Thoracic aorta (tissue), 2 donors: Measurements from ENCODE around the gene MAGI1. TPM values are rescaled to one million over a fixed set of nuclear protein-coding genes. Genes with fewer than 3 reads are reported as not detected.

ENCODE experiments used
- ATAC-seq: fragments of 150-250 bp; one replicate; pipeline ENCODE4 v1.8.0; 2017; ENCODE audit warnings: low read depth; ENCODE audit not compliant: insufficient number of reproducible peaks, low FRiP score
- DNase-seq: peaks from one replicate; pipeline ENCODE4 v3.0.0-alpha.2; 2020; ENCODE audit warnings: low spot score
- H3K27ac ChIP-seq, 2 donors: fragments of 200-600 bp; sonication (generic); 1 replicate in 1 of 2; 2 replicates in 1 of 2; pipeline ENCODE4 v1.5.1; 2016; ENCODE audit warnings: mild to moderate bottlenecking in 2 of 2, moderate library complexity in 2 of 2
- H3K27me3 ChIP-seq: fragments of 200-600 bp; sonication (generic); replicated peaks from 2 replicates; pipeline ENCODE4 v1.6.0; 2016; ENCODE audit warnings: mild to moderate bottlenecking; ENCODE audit not compliant: insufficient read depth
- H3K36me3 ChIP-seq: fragments of 200-600 bp; sonication (generic); one replicate; pipeline ENCODE4 v1.5.1; 2016
- H3K4me1 ChIP-seq, 2 donors: fragments of 200-600 bp; sonication (generic); 1 replicate in 1 of 2; 2 replicates in 1 of 2; pipeline versions ENCODE4 v1.5.1 to v1.6.0; 2016; ENCODE audit warnings: low read depth in 2 of 2, mild to moderate bottlenecking in 1 of 2; ENCODE audit not compliant: control insufficient read depth in 1 of 2
- H3K4me3 ChIP-seq: fragments of 200-600 bp; sonication (generic); 2 replicates; pipeline ENCODE4 v1.5.1; 2016; ENCODE audit warnings: mild to moderate bottlenecking
- H3K9me3 ChIP-seq: fragments of 200-600 bp; sonication (generic); 2 replicates; pipeline ENCODE4 v1.5.1; 2016
- total RNA-seq, 2 donors: library from RNA; depleted of rRNA; stranded (reverse); fragments of >200 nt; gene quantifications; one replicate each; pipeline versions ENCODE4 v1.1.0 to v1.2.3, GENCODE V29; 2016
- TF ChIP-seq, protein P1 (sequence below): fragments of 200-600 bp; sonication (generic); IDR thresholded peaks from one replicate; pipeline ENCODE4 v1.5.1; 2019; ENCODE audit warnings: antibody characterized with exemption

The MAGI1 gene
- total RNA-seq, 2 donors from 2014 or later: 48.2 to 88.5 TPM

DNA sequence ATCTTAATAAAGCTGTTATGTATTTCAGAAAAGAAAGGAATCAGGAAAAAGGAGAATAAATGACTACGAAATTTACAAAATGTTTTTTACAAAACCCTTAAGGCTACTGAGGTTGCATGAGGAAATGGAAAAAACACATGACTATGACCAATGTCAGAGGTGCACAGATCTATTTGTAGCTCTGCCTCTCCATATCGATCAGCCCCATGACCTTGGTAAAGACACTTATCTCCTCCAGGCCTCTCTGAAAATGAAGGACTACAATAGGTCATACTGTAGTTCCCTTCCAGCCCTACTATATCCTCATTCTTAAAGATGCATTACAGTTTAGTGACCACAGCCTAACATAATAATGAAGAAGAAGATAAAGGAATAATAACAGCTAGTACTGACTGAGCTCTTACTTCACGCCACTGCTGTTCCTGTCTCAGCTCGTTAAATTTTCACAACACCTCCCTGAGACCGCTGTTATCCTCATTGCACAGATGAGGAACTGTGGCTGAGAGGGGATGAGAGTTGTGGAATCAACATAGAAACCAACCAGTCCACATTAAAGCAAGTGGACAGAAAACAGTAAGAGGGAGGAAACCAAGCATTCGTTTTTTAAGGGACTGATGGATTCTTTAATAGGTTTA, 163.2 kb downstream of the MAGI1 start:
- Histone ChIP-seq H3K36me3 (no peaks in the 10 kb centered on the region), H3K4me1 (peaks cover 8% of the 10 kb centered on the region in 2 donors), H3K9me3 (no peaks in the 10 kb centered on the region), H3K4me3 (no peak overlapping the region), H3K27me3 (no peaks in the 10 kb centered on the region), H3K27ac (no peak overlapping the region)
- DNase-seq: no peak
- TF ChIP-seq, protein P1, sequence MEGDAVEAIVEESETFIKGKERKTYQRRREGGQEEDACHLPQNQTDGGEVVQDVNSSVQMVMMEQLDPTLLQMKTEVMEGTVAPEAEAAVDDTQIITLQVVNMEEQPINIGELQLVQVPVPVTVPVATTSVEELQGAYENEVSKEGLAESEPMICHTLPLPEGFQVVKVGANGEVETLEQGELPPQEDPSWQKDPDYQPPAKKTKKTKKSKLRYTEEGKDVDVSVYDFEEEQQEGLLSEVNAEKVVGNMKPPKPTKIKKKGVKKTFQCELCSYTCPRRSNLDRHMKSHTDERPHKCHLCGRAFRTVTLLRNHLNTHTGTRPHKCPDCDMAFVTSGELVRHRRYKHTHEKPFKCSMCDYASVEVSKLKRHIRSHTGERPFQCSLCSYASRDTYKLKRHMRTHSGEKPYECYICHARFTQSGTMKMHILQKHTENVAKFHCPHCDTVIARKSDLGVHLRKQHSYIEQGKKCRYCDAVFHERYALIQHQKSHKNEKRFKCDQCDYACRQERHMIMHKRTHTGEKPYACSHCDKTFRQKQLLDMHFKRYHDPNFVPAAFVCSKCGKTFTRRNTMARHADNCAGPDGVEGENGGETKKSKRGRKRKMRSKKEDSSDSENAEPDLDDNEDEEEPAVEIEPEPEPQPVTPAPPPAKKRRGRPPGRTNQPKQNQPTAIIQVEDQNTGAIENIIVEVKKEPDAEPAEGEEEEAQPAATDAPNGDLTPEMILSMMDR: no peak
- ATAC-seq: no peak

DNA sequence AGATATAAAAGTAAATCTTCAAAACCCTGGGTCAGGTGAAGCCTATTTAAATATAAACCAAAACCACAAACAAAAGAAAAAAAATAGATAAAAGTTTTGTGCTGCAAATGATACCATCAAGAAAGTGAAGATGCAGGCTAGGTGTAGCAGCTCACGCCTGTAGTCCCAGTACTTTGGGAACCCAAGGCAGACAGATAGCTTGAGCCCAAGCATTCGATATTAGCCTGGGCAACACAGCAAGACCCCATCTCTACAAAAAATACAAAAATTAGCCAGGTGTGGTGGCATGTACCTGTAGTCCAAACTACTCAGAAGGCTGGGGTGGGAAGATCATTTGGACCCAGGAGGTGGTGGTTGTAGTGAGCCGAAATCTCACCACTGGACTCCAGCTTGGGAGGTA, 164.8 kb downstream of the MAGI1 start:
- no peak overlapping the region for H3K4me3 ChIP-seq
- no peaks in the 10 kb centered on the region for H3K9me3 ChIP-seq
- H3K27ac ChIP-seq: no peak overlapping the region
- peaks cover 8% of the 10 kb centered on the region in 2 donors for H3K4me1 ChIP-seq
- ATAC-seq (no peak), DNase-seq (no peak)
- H3K36me3 ChIP-seq: no peaks in the 10 kb centered on the region
- TF ChIP-seq, protein P1: no peak
- no peaks in the 10 kb centered on the region for H3K27me3 ChIP-seq

DNA sequence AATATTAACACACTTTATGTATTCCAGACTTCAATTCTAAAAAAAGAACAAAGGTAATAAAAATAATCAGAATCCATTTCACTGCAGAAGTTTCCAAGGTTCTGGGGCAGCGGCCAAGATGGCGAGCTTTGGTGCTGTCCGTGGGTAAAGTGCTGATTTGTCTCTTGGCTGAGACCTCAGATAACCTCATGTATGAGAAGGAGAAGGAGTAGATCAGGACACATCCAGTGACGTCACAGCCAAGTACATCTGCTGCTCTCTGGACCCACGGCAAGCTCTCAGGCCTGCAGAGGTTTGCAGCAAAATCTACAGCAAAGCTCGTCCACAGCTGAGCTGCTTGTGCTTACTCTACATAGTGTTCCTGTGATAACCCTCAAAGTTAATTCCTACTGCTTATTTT, 165.7 kb downstream of the MAGI1 start:
- H3K27me3 ChIP-seq: no peaks in the 10 kb centered on the region
- H3K27ac ChIP-seq: no peak overlapping the region
- DNase-seq: no peak
- no peak overlapping the region for H3K4me3 ChIP-seq
- no peaks in the 10 kb centered on the region for H3K36me3 ChIP-seq
- no peak for ATAC-seq
- no peaks in the 10 kb centered on the region for H3K9me3 ChIP-seq
- TF ChIP-seq, protein P1: no peak
- peaks cover 8% of the 10 kb centered on the region in 2 donors for H3K4me1 ChIP-seq

DNA sequence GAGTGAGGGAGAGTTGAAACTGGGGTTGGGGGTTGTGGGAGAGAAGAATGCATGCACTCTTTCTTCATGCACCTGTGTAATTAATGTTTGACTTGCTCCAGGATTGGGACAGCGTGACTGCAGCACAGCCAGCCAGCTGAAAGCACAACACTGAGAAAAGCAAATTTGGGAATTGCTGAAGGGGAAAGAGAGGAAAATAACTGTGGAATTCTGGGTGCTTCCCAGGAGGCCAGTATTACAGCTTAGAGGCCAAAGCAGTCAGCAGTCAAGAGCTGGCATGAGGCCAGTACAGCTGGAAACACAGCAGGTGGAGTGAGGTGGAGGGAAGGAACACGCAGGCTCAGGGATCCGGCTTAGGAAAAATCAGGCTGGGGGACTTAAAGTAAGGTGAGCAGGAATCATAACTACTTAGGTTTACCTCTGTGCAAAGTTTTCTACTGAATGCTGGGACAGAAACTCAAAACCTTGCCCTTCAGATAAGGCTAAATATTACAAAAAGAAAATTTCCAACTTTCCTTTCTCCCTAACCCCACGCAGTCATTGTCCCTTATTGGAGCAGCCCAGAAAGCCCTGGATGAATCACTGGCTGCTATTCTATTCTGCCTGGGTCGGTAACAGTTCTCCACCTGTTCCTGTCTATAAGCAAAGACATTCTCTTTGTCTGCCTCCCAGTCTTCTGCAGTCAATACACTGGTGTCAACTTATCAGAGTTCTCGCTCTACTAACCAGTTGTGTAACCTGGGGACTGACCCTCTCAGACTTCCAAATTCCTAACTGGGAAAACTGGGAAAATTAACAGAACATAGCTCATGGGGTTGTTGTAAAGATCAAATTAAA, 167.2 kb downstream of the MAGI1 start:
- DNase-seq: no peak
- Histone ChIP-seq H3K4me1 (peaks cover 8% of the 10 kb centered on the region in 2 donors), H3K27ac (no peak overlapping the region), H3K4me3 (no peak overlapping the region), H3K9me3 (no peaks in the 10 kb centered on the region), H3K36me3 (no peaks in the 10 kb centered on the region), H3K27me3 (no peaks in the 10 kb centered on the region)
- ATAC-seq: no peak
- TF ChIP-seq, protein P1: no peak

DNA sequence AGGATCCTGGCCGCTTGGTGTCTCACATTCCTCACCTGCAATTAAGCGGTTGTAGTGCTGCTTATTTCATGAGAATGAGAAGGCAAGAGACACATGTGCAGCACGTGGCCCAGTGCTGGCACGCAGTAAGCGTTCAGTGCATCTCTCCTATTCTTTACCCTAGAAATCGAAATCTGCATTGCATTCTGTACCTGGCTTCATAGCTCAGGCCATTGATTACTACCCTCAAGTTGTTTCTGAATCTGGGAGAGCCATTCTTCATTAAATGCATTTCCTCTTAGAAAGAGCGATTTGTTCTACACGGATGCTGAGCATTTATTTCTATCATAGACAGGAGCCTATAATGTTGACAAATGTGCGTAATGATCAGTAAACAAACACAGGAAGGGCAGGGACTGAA, 168.9 kb downstream of the MAGI1 start:
- no peak overlapping the region for H3K27ac ChIP-seq
- no peak overlapping the region for H3K4me3 ChIP-seq
- no peak for DNase-seq
- TF ChIP-seq, protein P1: no peak
- no peaks in the 10 kb centered on the region for H3K36me3 ChIP-seq
- no peaks in the 10 kb centered on the region for H3K27me3 ChIP-seq
- no peaks in the 10 kb centered on the region for H3K9me3 ChIP-seq
- H3K4me1 ChIP-seq: peaks cover 8% of the 10 kb centered on the region in 2 donors
- no peak for ATAC-seq
